Measurements from ENCODE around the gene IFT52. TPM values are rescaled to one million over a fixed set of nuclear protein-coding genes. Genes with fewer than 3 reads are reported as not detected.

Gene IFT52
- total RNA-seq, result 10 to 100 TPM; 20.1 to 40.4 (median 28.7) TPM

DNA sequence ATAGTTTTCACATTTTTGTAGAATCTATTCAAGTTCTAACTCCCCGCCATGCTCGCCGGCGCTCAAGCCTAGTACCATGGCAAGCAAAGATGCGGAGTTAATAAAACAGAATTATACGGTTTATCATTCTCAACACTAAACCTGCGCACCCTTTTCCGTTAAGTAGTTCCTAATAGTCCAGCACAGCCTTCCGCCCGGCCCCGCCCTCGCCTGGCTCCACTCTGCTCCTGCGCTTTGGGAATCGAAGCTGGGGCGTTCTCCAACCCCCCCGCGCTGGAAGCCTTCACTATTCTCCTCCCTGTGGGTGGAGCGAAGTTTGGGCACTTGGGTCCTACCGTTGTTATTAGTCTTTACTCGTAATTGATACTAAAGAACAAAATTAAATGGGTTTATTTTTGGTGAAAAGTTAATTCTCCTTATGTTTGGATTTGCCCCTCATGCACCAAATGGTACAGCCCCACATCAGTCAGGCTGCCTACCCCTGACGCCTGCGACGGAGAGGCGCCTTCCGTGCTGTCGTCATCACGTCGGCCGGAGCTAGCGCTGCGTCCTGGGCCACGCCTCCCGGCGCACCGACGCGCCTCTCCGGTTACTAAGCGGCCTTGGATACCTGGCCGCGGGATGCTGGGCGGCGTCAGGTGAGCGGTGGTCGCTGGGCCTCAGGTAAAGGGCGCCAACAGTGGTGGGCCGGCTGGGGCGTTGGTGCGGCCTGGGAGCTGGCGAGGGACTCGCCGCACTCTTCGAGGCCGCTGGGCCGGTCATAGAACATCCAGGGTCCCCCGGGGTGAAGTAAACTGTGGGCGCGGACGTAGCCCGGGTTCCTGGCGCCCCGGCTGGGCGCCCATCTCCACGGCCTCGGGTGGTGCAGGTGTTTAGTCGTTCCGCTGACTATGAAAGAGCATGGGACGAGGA lies at the start of gene IFT52:
Gene IFT52 (plus strand): TSS at position 546 of the 912 bp plus-strand sequence. CDS start 3,762 bp downstream, outside the sequence.
- peak in 1 of 6 experiments; percentile 9 for TF ChIP-seq CTCF (IDR thresholded peaks at IDR 0.05)
- TF ChIP-seq POLR2A (IDR thresholded peaks at IDR 0.05), result peak in 1 of 2 donors; percentile 64
- H3K36me3 ChIP-seq, result peaks cover 5 to 11% of the 10 kb centered on the region in 2 donors
- intact Hi-C loops (cut with DNase I), result no loop called here
- no peaks in the 10 kb centered on the region for H3K9me3 ChIP-seq
- H3K4me1 ChIP-seq, result peaks cover 9 to 14% of the 10 kb centered on the region in 2 donors
- peak; percentile 94 to 95 for DNase-seq
- WGBS, 2 donors, result 0% methylated on average over 30 to 50 of the region's 68 CpGs
- H3K27ac ChIP-seq, result peak within 1 kb of the TSS; percentile 76 to 89 (median 86)
- no peaks in the 10 kb centered on the region for H3K27me3 ChIP-seq
- peak within 1 kb of the TSS; percentile 21 to 76 (median 38) for H3K4me3 ChIP-seq (replicated peaks in 1 of 3)

GRCh38 chr20:43541214-43541613 lies 49.5 kb upstream of the IFT52 start:
- 77 to 82% methylated on average over 2 of the region's 2 CpGs for WGBS, 2 donors
- Histone ChIP-seq H3K4me3 (replicated peaks in 1 of 3) (no peak overlapping the region), H3K36me3 (no peaks in the 10 kb centered on the region), H3K27ac (no peak overlapping the region), H3K9me3 (no peaks in the 10 kb centered on the region), H3K4me1 (no peaks in the 10 kb centered on the region), H3K27me3 (no peaks in the 10 kb centered on the region)
- intact Hi-C loops (cut with DNase I), result no loop called here
- no peak for DNase-seq
- TF ChIP-seq POLR2A (IDR thresholded peaks at IDR 0.05) (no peak), CTCF (IDR thresholded peaks at IDR 0.05) (no peak)

DNA sequence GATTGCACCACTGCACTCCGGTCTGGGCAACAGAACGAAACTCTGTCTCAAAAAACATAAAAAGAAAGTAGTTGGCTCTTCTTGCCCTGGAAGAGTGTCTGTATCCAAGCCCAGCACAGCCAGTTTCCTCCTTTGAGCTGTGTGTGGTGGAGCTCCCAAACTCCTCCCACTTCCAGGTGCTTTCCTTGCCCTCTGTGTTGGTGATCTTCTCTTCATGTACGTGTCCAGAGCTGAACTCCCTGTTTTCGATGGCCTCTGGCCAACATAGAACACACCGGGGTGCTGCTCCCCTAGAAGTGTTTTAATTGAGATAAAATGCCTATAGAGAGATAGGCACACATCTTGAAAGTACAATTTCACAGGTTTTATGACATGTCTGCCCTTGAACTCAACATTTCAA lies 48.6 kb upstream of the IFT52 start:
- intact Hi-C loops (cut with DNase I), result no loop called here
- no peak for DNase-seq
- H3K27ac ChIP-seq, result no peak overlapping the region
- no peaks in the 10 kb centered on the region for H3K27me3 ChIP-seq
- TF ChIP-seq POLR2A (IDR thresholded peaks at IDR 0.05), result no peak
- no peaks in the 10 kb centered on the region for H3K36me3 ChIP-seq
- no peaks in the 10 kb centered on the region for H3K4me1 ChIP-seq
- H3K9me3 ChIP-seq, result no peaks in the 10 kb centered on the region
- H3K4me3 ChIP-seq (replicated peaks in 1 of 3), result no peak overlapping the region
- WGBS, 2 donors, result 87 to 91% methylated on average over 5 of the region's 5 CpGs

GRCh38 chr20:43542674-43543073 lies 48.1 kb upstream of the IFT52 start:
- intact Hi-C loops (cut with DNase I), result no loop called here
- 69 to 81% methylated on average over 4 of the region's 4 CpGs for WGBS, 2 donors
- Histone ChIP-seq H3K36me3 (no peaks in the 10 kb centered on the region), H3K4me3 (replicated peaks in 1 of 3) (no peak overlapping the region), H3K4me1 (no peaks in the 10 kb centered on the region), H3K9me3 (no peaks in the 10 kb centered on the region), H3K27me3 (no peaks in the 10 kb centered on the region), H3K27ac (no peak overlapping the region)
- TF ChIP-seq CTCF (IDR thresholded peaks at IDR 0.05) (no peak), POLR2A (IDR thresholded peaks at IDR 0.05) (no peak)
- no peak for DNase-seq

GRCh38 chr20:43543138-43543537 lies 47.6 kb upstream of the IFT52 start:
- Histone ChIP-seq H3K36me3 (no peaks in the 10 kb centered on the region), H3K9me3 (no peaks in the 10 kb centered on the region), H3K27me3 (no peaks in the 10 kb centered on the region), H3K4me1 (no peaks in the 10 kb centered on the region), H3K4me3 (replicated peaks in 1 of 3) (no peak overlapping the region), H3K27ac (no peak overlapping the region)
- 91 to 92% methylated on average over 5 of the region's 5 CpGs for WGBS, 2 donors
- TF ChIP-seq POLR2A (IDR thresholded peaks at IDR 0.05), result no peak
- no peak for TF ChIP-seq CTCF (IDR thresholded peaks at IDR 0.05)
- no peak for DNase-seq
- intact Hi-C loops (cut with DNase I), result no loop called here
